ENCODE results near the gene FUT1.
A peak's percentile ranks its signal among the peaks of the same experiment; 100 is the strongest.
"Not testable (repeated sequence)": the region's sequence is repeated elsewhere in the genome, so short reads cannot be mapped to it uniquely, and the experiment has no call there.

FUT1 gene

GRCh38 chr19:48768171-48768753, 15.8 kb upstream of the FUT1 start:
- not testable (repeated sequence) for DNase-seq

- not testable (repeated sequence) for DNase-seq
Observed at GRCh38 chr19:48765816-48766215, 13.4 kb upstream of the FUT1 start.

DNA sequence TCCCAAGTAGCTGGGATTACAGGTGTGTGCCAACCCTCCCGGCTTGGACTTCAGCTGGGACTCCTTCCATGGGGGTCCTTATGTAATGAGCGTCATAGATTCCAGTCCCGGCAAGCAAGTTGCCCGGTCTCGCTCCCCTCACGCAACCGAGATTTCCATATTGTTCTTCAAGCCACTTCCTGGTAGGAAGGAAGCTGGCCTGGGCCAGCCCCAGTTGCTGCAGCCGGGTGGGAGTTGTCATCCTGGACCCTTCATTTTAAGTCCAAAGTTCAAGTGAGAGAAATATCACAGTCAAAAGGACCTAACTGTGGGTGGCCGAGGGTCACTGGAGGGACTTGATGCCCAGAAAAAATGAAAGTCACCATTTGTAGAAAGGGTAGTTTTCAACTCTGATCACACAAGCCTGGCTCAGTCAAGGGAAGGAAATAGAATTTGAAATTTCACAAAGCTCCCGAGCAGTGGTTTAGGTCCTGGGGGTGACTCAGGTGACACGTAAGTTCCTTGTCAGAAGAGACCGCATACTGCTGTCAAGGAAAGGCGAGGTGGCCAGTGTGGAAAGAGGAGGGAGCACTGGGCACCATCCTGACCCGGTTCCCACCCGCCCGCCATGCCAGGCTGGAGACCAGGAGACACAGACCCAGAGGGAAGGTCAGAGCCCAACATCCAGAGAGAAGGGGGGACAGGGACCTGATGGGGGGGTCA, 8.2 kb upstream of the FUT1 start:
- no peak for DNase-seq

DNA sequence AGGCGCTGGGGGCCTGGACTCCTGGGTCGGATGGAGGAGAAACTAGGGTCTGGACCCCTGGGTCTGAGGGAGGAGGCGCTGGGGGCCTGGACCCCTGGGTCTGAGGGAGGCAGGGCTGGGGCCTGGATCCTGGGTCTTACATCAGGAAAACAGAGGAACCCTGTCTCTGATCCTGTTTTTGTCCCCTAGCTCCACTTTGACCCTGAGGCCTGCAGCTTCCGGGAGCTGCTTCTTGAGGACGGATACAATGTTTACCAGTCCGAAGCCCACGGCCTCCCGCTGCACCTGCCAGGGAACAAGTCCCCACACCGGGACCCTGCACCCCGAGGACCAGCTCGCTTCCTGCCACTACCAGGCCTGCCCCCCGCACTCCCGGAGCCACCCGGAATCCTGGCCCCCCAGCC, 5.3 kb upstream of the FUT1 start:
- DNase-seq = no peak

DNA sequence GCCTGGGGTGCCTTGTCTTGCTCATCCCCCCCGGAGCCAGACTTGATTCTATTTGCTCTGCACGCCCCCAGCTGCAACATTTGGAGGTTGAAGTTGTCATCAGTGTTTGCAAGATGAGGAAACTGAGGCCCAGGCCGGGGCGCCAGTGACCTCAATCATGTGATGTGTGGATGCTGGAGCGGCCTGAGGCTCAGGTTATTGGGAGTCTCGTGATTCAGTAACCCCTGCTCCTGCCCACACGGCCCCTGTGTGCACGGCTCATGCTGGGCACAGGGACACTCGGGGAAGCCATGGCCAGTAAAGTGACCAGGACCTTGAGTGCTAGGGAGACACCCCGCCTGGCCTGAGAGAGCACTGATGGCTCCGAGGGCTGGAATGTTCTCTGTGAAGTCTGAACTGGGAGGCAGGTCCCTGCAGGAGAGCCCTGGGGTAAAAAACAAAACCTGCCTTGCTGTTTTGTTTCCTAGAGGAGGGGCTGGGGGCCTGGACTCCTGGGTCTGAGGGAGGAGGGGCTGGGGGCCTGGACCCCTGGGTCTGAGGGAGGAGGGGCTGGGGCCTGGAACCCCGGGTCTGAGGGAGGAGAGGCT, 4.7 kb upstream of the FUT1 start:
- no peak for DNase-seq

- no peak for DNase-seq
Observed at GRCh38 chr19:48756686-48757085, 4.2 kb upstream of the FUT1 start.

- no peak for DNase-seq
Observed at GRCh38 chr19:48756212-48756611, 3.8 kb upstream of the FUT1 start.

DNA sequence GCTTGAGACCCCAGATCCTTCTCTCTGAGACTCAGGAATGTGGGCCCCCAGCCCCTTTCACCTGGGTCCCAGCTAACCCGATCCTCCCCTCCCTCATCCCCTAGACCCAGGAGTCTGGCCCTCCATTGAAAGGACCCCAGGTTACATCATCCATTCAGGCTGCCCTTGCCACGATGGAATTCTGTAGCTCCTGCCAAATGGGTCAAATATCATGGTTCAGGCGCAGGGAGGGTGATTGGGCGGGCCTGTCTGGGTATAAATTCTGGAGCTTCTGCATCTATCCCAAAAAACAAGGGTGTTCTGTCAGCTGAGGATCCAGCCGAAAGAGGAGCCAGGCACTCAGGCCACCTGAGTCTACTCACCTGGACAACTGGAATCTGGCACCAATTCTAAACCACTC, 3.3 kb upstream of the FUT1 start:
- DNase-seq = no peak

DNA sequence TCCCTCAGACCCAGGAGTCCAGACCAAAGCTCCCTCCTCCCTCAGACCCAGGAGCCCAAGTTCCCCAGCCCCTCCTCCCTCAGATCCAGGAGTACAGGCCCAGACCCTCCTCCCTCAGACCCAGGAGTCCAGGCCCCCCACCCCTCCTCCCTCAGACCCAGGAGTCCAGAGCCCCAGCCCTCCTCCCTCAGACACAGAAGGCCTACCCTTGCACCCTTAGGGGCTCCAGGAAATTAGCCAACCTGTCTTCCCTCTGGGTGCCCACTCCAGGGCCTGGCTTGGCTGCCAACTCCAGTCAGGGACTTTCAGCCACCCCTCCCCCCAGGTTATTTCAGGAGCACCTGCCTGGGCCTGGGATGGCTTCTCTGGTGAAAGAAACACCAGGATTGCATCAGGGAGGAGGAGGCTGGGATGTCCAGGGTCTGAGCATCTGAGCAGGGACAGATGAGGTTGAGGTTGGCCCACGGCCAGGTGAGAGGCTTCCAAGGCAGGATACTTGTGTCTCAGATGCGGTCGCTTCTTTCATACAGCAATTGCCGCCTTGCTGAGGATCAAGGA, 2.7 kb upstream of the FUT1 start, which contains the start of gene FGF21:
FGF21 (plus strand) TSS at position 441 of the 558 bp plus-strand sequence. CDS start 713 bp downstream, outside the sequence.
- no peak for DNase-seq

- no peak for DNase-seq
Observed at GRCh38 chr19:48751845-48752495, 471 bp downstream of the FUT1 start.

DNA sequence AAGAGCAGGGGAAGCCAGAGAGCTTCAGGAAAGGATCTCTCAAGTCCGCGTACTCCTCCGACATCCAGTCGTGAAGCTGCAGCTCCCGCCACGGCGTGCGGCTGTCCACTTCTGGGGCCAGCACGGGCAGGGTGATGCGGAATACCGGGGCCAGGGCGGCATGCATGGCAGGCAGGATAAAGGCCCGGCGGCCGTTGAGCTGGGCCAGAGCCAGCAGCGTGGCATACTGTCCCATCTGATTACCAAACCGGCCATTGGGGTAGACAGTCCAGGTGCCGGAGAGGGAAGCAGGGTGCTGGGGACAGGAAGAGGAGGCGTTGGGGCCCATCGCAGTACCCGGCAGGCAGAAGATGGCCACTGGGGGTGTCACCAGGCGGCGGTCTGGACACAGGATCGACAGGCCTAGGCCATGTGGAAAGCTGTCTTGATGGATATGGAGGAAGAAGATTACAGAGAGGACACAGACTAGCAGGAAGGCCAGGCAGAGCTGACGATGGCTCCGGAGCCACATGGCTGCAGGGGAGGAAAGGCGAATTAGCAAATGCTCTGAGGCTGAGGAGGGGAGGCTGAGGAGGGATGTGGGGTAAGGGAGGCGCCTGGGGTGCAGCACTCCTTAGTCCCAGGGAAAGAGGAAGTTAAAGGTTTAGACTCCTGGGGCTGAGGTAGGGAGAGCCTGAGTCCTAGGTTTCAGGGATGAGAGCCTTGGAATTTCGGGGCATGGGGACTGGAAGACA, 1.5 kb downstream of the FUT1 start:
- no peak for DNase-seq

DNA sequence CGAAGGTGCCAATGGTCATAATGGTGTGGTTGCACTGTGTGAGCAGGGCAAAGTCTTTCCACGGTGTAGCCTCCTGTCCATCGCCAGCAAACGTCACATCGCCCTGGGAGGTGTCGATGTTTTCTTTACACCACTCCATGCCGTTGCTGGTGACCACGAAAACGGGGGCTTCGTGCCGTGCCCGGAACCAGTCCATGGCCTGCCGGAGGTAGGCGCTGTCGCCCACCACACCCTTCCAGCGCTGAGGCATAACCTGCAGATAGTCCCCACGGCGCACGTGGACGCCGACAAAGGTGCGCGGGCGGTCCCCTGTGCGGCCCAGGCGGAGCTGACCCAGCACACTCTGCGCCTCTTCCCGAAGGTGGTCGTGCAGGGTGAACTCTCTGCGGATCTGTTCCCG, 2.1 kb downstream of the FUT1 start:
- no peak for DNase-seq

- DNase-seq = no peak
Observed at GRCh38 chr19:48749571-48750198, 2.8 kb downstream of the FUT1 start.

- DNase-seq = peak; percentile 76
Observed at GRCh38 chr19:48746738-48747575, 5.5 kb downstream of the FUT1 start, which contains the start of gene IZUMO1. Gene IZUMO1, minus strand, starts transcription at chr19:48746909. Its CDS starts 1,050 bp downstream, at chr19:48745859.

DNA sequence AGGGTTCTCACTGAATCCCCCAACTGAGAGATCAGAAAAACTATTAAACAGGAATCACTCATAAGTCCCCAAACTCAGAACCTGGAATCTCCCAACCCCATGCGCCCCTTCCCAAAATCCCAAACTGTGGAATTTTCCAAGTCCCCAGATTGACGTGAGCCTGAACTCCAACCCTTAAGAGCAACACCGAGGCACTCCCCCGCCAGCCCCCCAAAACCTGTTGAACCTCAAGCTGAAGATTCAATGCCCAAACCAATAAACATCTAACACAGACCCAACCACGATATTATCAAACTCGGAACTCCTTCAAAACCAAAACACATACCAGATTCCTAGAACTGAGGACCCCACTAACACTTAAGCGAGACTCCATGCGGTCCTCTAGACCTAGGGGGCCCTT, 6.3 kb downstream of the FUT1 start:
- no peak for DNase-seq

DNA sequence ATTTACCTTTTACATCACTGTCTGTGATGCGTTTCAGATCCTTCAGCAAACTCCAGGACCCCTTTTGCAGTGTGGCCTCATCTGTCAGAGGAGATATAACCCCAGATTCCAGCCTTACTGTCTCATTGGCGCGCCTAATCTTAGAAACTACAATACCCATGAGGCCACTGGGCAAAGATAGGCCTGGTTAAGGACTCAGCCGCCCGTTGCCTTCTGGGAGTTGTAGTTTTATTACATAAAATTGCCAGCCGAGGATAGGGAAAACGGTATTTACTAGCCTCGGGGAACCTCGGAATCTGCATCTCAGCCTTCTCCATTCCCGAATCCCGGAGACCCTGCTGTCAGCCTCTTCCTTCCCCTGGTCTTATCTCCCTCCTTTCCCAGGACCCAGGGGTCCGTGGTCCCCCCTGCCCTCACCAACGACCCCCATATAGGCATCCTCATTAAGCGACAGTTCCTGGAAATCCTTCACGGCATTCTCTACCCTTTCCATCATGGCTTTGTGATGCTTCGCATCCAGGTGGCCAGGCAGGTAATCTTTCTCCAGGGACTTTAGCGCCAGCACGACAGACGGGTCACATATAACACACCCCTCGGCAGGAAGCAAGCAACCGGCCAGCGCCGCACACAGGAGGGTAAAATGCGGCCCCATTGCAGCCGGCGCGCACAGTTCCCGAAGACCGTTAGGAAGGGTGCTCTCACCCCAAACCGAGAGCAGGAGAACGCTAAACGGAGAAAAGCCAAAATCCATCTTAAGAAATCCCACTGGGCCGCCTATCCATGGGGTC, 7.0 kb downstream of the FUT1 start:
- DNase-seq = peak; percentile 65

DNA sequence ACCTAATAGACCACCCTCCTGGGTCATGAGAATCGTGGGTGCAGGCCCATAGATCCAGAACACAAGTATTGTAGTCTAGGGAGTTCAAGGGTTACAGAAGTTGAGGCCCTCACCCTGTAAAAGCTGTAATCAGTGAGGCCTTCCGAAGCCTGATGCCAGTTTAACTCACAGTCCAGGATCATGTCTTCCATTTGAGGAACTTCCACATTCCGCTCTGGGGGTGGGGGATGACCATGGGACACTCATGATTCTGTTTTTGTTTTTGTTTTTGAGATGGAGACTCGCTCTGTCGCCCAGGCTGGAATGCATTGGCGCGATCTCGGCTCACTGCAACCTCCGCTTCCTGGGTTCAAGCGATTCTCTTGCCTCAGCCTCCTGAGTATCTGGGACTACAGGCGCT, 10.3 kb downstream of the FUT1 start:
- no peak for DNase-seq

DNA sequence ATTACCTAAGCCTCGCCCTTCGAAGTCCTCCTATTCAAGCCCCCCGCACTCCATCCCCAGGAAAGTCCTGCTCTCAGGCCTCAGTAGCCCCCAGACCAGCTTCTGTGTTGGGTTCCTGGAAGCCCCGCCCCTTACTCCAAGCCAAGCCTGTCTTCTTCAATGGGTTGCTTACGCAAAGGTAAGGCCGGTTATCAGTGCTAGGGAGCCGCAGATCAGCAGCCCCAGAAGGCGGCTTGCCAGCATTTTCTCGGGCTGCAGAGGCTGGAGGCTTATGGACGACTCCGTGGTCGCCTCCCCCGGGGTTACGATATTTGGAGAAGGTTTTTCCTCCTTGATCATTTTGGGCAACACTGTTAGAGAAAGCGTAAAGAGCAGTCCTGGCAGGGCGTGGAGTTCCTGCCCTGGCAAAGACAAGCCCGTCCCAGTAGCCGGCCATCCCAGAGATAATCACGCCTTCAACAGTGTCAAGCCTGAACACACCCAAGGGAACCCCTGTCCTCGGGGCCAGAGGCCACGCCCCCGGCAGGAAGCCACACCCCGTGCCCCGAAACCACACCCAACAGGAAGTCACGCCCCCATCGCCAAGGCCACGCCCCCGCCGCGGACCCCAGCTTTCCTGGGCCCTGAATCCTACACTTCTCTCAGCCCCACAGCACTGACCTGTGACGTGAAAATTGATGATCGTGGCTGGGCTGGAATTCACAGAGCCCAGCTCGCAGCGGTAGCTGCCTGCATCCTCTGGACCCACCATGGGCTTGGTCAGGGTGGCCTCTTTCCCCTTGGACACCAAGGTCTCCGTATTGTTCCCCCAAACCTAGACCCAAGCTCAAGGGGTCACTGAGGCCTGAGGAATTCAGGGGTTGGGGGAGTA, 11.1 kb downstream of the FUT1 start:
- DNase-seq = no peak

Data from NCI-H1694 treated with DMSO at 0.1 percent for 48 hours (cell line).